ENCODE results near the gene DUSP1. TPM values are rescaled to one million over a fixed set of nuclear protein-coding genes. Genes with fewer than 3 reads are reported as not detected.

The DUSP1 gene
- total and polyA plus RNA-seq, 2 of the 4 experiments (the other 2 are of a cell fraction) = 304 to 467 TPM

GRCh38 chr5:172792701-172793570 lies 21.9 kb upstream of the DUSP1 start:
- Histone ChIP-seq H3K79me1 (ENCODE audit: low read depth in 1 of 2, low read length in 2 of 2) (peaks cover 7 to 33% of the 10 kb centered on the region in 2 experiments; a peak in 2 of 4 replicates), H3K14ac (replicated peaks; ENCODE audit: low read depth, low read length) (peak overlapping the region; percentile 4; the same call in 1 of the 2 replicates), H2AFZ (replicated peaks; ENCODE audit: low read length, poor library complexity) (no peak overlapping the region), H2BK5ac (ENCODE audit: low read depth, low read length, poor library complexity, severe bottlenecking) (peak overlapping the region; percentile 22), H3K56ac (ENCODE audit: extremely low read depth, insufficient read depth, low read length) (no peak overlapping the region), H3K4ac (ENCODE audit: low read depth, low read length) (peak overlapping the region; percentile 95), H3K27me3 (ENCODE audit: control insufficient read depth, insufficient read depth, low read length) (no peaks in the 10 kb centered on the region), H2BK20ac (ENCODE audit: low read depth, low read length) (peak overlapping the region; percentile 90; the same call in 1 of the 2 replicates), H3K27ac (ENCODE audit: insufficient read depth, low read length) (no peak overlapping the region), H3K9ac (ENCODE audit: low read depth, low read length) (no peak overlapping the region), H3K36me3 (ENCODE audit: control insufficient read depth, insufficient read depth, low read length) (no peaks in the 10 kb centered on the region), H2BK120ac (ENCODE audit: low read depth, low read length) (peak overlapping the region; percentile 96), H3K9me3 (ENCODE audit: control insufficient read depth, insufficient read depth, low read length) (no peaks in the 10 kb centered on the region), H3K9me1 (ENCODE audit: insufficient read depth, low read length) (peaks cover 25% of the 10 kb centered on the region), H4K8ac (ENCODE audit: low read depth in 2 of 2, low read length in 2 of 2) (peak overlapping the region in 1 of 2 experiments; percentile 77; a peak in 1 of 4 replicates), H3K23ac (ENCODE audit: low read depth, low read length) (peak overlapping the region; percentile 1; the same call in 1 of the 2 replicates), H2AK9ac (replicated peaks; ENCODE audit: low read depth, low read length, poor library complexity) (peak overlapping the region; percentile 52), H3K4me2 (ENCODE audit: low read depth, low read length) (no peak overlapping the region), H2BK15ac (ENCODE audit: low read depth, low read length) (peak overlapping the region; percentile 85), H3K4me1 (ENCODE audit: control insufficient read depth, insufficient read depth, low read length) (peaks cover 30% of the 10 kb centered on the region), H4K91ac (ENCODE audit: insufficient read depth, low read depth, low read length) (peak overlapping the region; percentile 95), H4K20me1 (ENCODE audit: insufficient read depth, low read length) (no peaks in the 10 kb centered on the region; the same call in 1 of the 2 replicates), H3K18ac (ENCODE audit: low read depth, low read length) (peak overlapping the region; percentile 21; the same call in 1 of the 2 replicates), H4K5ac (ENCODE audit: low read depth, low read length) (0 out of 2 replicates have a peak overlapping the region, but pooled peaks have one; percentile 19), H2AK5ac (ENCODE audit: low read depth, low read length) (peak overlapping the region; percentile 57), H3K4me3 (ENCODE audit: insufficient read depth, low read depth, low read length) (no peak overlapping the region)
- dilution Hi-C loops (cut with HindIII; ENCODE audit: low sequenced_read_pairs, unreplicated experiment) (no loop called here), in situ Hi-C loops (cut with MboI; ENCODE audit: low sequenced_read_pairs) (no loop called here), intact Hi-C loops (cut with micrococcal nuclease) (no loop called here)
- TF ChIP-seq CTCF (conservative IDR thresholded peaks at IDR 0.05; ENCODE audit: low read depth, low read length) (no peak), RCOR1 (IDR thresholded peaks at IDR 0.05; ENCODE audit: insufficient replicate concordance, low read length) (no peak), BHLHE40 (IDR thresholded peaks at IDR 0.05; ENCODE audit: low read depth, low read length) (no peak), MAFK (IDR thresholded peaks at IDR 0.05; ENCODE audit: low read depth, low read length) (no peak), MAZ (IDR thresholded peaks at IDR 0.05; ENCODE audit: borderline replicate concordance, low read depth, low read length) (peak; percentile 40; the same call in 1 of the 2 replicates), RFX5 (IDR thresholded peaks at IDR 0.05; ENCODE audit: low read depth, low read length) (no peak)
- 80% methylated on average over 2 of the region's 13 CpGs; no CpG with 5 or more reads in 1 of the 2 experiments for WGBS, 2 experiments (ENCODE audit: extremely low coverage in 2 of 2, insufficient read length in 1 of 2)
- DNase-seq = no peak
- BruUV-seq (replicated peaks) = no TSS peak
- ChIA-PET POLR2A (ENCODE audit: unreplicated experiment) (no interaction called here), CTCF (no interaction called here)
- ATAC-seq (ENCODE audit: low read depth) = no peak
